HG03064 (cell line): ENCODE data around the gene PRR5L.

ENCODE experiments used
- ATAC-seq: cut with Tn5 transposase; IDR thresholded peaks from one replicate; pipeline ENCODE4 v1.9.1; 2021; ENCODE audit warnings: low read depth; ENCODE audit not compliant: unreplicated experiment

The PRR5L gene

GRCh38 chr11:36375353-36376008 lies 79.4 kb downstream of the PRR5L start:
- no peak for ATAC-seq

- ATAC-seq = no peak
Measured at GRCh38 chr11:36376009-36376887, 80.2 kb downstream of the PRR5L start.

- no peak for ATAC-seq
Measured at GRCh38 chr11:36376888-36377758, 81.0 kb downstream of the PRR5L start.

GRCh38 chr11:36377759-36378564 lies 81.9 kb downstream of the PRR5L start:
- no peak for ATAC-seq

- no peak for ATAC-seq
Measured at GRCh38 chr11:36379653-36380052, 83.6 kb downstream of the PRR5L start.

- no peak for ATAC-seq
Measured at GRCh38 chr11:36380296-36381014, 84.4 kb downstream of the PRR5L start.

GRCh38 chr11:36381015-36381360 lies 84.9 kb downstream of the PRR5L start:
- no peak for ATAC-seq

- no peak for ATAC-seq
Measured at GRCh38 chr11:36383195-36383594, 87.1 kb downstream of the PRR5L start.

- ATAC-seq = no peak
Measured at GRCh38 chr11:36385121-36385970, 89.3 kb downstream of the PRR5L start.

GRCh38 chr11:36386411-36386810 lies 90.3 kb downstream of the PRR5L start:
- ATAC-seq = no peak

GRCh38 chr11:36388071-36388470 lies 92.0 kb downstream of the PRR5L start:
- ATAC-seq = no peak

GRCh38 chr11:36388951-36389350 lies 92.9 kb downstream of the PRR5L start:
- no peak for ATAC-seq

- ATAC-seq = no peak
Measured at GRCh38 chr11:36389811-36390210, 93.7 kb downstream of the PRR5L start.

- no peak for ATAC-seq
Measured at GRCh38 chr11:36390963-36391471, 94.9 kb downstream of the PRR5L start.

- ATAC-seq = no peak
Measured at GRCh38 chr11:36392196-36392595, 96.1 kb downstream of the PRR5L start.

GRCh38 chr11:36394056-36394455 lies 98.0 kb downstream of the PRR5L start:
- no peak for ATAC-seq

- ATAC-seq = no peak
Measured at GRCh38 chr11:36394926-36395325, 98.8 kb downstream of the PRR5L start.

GRCh38 chr11:36395978-36396736 lies 100.1 kb downstream of the PRR5L start:
- ATAC-seq = no peak
